T-helper 2 cell (primary cell): Measurements from ENCODE around the gene AP3S2.
"Not testable (repeated sequence)": the region's sequence is repeated elsewhere in the genome, so short reads cannot be mapped to it uniquely, and the experiment has no call there.

Experiments
- DNase-seq, 5 experiments: peaks; one replicate each; pipeline versions ENCODE4 v3.0.0 to v3.0.0-alpha.2; 2012 to 2022

Gene AP3S2

DNA sequence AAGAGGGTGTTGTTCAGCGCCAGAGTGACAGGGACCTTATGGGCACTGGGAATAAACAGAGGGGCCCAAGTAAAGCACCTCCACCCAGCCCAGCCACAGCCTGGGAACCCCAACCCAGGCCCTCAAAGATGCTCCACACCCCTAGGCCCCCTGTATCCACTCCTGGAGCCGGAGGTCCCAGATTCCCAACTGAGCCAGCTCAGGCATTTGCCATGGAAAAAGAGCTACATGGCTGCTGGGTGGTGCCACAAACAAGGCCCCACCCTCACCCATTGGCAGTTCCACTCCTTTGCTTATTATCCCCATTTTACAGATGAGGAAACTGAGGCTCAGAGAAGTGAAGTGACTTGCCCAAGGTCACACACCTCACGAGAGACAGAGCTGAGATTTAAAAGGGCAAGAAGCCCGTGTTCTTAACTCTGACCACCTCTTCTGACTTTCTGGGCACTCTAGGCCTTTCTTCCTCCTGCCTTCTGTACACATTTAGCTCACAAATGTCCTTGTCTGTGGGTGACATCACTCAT lies 96.1 kb downstream of the AP3S2 start:
- no peak for DNase-seq

DNA sequence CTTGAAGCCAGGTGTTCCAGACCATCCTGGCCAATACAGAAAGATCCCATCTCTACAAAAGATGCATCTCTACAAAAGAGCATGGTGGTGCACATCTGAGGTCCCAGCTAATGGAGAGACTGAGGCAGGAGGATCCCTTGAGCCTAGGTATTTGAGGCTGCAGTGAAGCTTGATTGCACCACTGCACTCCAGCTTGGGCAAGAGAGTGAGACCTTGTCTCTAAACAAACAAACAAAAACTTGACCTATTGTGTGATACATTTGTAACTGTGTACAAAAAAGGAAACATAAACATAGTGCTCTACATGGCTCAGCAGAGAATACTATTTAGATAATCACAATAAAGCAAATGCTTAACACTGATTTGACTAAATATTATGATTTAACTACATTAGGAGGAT lies 97.8 kb downstream of the AP3S2 start:
- no peak for DNase-seq

DNA sequence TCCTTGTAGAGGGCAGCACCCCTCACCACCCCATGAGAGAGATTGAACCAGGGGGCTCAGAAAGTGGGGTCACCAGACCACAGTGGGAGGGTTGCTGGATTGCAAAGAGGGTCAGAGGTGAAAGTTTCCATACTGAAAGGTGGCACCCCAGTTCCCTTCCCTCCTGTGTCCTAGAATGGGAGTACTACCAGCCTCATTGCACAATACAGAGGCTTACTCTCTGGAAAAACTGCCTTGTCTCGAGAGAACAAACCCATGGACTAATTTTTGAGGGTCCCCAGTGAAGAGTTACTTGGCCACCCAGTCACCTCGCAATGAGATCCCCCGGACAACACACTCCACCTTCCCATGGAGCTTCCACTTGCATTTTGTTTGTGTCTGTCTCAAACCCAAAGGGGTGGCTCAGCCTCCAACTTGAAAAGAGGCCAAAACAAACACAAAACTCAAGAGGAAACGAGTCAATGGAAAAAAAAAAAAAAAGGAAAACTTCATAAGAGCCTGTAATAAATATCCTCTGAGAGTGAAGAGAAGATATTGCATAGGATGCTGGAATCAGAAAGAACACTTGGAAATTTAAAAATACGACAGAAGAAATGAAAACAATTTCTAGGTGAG lies 99.1 kb downstream of the AP3S2 start:
- DNase-seq: no peak

DNA sequence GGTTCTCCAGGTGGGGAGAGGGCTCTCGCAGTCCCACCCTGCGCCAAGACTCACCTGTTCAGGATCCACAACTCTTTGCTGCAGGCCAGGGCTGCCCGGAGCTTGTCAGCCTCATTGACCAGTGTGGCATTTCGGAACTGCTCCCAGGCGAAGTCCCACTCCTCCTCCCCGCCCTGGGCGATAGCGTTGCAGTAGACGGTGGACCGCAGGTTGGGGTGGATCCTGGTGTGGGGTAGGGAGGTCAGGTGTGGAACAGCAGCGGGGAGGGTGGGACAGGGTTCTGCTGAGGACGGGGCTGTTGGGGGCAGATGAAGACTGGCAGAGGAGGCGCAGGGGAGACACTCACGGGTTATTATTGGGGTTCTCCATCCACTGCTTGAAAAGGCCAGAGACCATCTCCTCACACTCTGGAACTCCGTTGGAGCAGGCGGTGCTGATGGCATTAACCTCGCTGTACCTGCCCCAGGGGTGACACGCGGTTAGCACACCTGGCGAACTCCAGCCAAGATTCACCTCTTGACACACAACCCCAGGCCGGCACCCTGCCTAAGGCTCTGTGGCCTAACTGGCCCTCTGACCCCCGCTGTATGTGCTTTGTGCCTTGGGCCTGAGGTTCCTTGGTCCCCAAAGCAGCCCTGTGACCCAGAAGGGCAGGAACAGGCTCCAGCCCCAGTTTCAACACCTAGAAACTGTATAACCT lies 101.5 kb downstream of the AP3S2 start:
- no peak for DNase-seq

DNA sequence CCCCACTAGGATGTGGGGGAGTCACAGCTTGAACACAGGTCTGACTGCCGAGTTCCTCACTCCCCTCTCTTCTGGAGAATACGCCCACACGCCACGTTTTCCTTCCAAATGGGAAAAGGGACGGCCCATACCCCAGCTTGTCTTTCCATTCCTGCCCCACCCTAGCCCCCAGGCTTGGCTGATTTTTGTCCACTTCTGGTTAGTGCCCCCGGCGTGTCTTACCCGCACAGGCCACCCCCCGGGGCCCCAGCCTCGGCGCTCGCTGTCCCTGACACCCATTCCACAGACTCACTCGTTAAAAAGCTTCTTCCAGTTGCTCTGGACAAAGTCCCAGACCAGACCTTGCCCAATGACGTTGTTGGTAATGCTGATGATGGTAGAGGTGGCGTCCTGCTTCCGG lies 103.1 kb downstream of the AP3S2 start:
- no peak for DNase-seq

DNA sequence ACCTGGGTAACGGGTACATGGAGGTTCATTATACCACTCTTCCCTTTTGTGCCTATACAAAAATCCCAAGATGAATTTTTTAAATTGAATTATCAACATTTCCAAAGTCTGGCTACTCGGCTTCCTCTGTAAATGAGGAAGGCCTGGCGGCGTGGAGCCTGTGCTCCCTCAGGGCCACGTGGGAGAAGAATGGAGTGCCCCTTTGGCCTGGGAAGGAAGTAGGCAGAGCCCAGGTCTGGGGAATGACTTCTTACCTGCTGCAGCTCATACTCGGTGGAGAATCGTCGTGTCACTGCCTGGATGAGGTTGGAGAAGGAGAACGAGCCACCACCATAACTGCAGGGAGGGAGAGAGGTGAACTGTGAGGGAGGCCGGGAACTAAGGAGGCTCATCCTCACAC lies 103.6 kb downstream of the AP3S2 start:
- no peak for DNase-seq

DNA sequence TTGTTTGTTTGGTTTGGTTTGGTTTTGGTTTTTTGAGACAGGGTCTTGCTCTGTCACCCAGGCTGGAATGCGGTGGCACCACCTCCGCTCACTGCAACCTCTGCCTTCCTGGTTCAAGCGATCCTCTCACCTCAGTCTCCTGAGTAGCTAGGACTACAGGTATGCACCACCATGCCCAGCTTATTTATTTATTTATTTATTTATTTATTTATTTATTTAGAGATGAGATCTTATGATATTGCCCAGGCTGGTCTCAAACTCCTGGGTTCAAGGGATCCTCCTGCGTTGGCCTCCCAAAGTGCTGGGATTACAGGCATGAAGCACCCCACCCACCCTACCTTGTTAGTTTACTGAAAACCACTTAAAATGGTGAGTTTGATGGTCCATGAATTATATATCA lies 105.2 kb downstream of the AP3S2 start:
- DNase-seq: not testable (repeated sequence)

DNA sequence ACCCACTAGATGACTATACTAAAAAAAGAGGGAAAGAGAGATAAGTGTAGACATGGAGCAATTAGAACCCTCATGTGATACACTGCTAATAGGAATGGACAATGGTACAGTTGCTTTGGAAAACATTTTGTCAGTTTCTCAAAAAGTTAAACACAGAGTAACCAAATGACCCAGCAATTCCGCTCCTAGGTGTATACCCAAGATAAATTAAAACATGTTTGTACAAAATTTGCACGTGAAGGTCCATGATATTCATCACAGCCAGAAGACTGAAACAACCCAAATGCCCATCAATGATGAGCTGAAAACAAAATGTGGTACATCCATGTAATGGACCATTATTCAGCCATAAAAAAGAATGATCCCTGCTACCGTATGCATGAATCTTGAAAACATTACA lies 105.8 kb downstream of the AP3S2 start:
- no peak for DNase-seq

DNA sequence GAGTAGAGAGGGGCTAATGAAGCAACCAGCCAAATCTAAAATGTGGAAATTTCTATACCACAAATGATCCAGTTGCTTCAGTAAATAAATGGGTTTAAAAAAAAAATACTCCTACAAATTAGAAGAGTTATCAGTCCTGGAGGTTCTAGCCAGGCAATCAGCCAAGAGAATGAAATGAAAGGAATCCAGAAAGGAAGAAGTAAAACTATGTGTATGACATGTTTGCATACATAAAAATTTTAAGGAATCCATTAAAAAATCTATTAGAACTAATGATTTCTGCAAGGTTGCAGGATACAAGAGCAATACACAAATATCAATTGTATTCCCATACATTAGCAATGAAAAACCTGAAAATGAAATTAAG lies 108.0 kb downstream of the AP3S2 start:
- no peak for DNase-seq

DNA sequence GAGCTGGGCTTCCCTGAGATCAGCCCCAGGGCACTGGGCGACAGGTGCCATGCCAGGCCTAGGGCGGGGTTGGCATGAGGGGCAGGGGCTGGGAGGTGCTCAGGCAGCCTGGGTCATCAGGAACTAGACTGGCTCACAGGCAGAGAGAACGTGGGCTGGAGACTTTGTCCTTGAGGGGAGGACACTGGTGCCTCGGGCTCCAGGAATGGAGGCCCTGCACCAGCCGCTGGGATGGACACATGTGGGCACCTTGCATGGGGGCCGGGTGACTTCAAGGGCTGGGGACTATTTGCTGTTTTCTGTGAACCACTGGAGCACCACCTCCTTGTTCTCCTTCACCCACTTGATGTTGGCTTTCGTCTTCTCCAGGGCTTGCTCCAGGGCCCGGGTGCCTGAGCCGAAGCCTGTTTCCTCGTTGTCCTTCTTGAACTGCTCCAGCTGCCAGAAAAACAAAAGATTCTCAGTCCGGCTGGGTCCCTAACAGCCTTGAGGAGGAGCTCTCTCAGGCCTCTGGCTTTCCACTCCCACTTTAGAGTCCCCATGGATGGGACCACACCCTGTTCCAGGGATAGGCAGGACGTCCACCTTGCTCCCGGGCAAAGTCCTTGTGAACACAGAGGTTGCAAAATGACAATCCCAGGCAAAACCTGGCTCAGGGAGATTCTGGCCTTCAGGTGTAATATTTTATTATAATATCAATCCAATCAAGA lies 108.6 kb downstream of the AP3S2 start:
- DNase-seq: no peak

DNA sequence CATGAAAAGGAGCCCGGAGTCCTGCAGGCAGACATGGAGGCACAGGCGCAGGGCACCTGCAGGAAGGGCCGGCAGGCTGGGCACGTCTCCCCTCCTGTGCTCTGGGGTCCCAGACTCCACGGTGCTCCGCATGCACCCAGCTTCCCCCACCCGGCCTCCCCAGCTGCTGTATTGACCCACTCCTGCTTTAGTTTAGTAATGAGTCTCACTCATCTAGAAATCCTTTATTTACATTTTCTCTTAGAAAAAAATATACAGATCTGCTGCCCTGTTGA lies 109.2 kb downstream of the AP3S2 start:
- DNase-seq: no peak

DNA sequence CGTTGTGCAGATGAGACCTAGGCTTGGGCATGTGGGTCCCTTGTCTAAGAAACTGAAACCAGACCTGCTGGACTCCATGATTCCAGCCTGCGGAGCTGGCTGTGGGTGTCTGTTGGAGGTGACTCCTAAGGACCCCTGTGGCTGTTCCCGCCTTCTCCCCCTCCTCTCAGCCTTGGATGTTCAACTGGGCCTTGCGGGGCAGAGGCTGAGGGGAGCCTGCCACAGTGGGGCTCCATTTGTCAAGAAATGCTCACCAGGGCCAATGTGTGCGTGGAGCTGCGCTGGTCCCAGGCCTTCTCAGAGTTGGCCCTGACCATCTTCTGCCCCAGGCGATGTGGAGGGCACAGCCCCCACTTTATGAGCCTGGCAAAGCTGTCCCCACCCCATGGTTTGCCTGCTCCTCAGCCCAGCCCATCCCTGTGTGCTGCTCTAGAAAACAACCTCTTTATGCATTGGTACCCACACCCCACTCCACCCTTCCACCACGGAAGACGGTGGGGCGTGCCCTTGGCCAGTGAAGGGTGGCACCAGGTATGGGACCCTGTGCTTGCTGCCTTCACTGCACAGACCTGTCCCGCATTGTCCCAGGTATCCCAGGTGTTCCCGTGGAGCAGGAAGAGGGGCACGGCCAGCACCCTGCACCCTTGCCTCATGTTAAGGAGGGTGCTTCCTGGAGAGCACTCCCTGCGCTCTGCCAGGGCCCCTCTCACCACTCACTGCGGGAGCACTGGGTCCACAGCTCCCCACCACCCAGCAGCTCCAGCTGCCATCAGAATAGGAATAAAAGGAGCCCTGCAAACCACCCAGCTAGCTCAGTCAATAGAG lies 109.7 kb downstream of the AP3S2 start:
- DNase-seq: no peak

DNA sequence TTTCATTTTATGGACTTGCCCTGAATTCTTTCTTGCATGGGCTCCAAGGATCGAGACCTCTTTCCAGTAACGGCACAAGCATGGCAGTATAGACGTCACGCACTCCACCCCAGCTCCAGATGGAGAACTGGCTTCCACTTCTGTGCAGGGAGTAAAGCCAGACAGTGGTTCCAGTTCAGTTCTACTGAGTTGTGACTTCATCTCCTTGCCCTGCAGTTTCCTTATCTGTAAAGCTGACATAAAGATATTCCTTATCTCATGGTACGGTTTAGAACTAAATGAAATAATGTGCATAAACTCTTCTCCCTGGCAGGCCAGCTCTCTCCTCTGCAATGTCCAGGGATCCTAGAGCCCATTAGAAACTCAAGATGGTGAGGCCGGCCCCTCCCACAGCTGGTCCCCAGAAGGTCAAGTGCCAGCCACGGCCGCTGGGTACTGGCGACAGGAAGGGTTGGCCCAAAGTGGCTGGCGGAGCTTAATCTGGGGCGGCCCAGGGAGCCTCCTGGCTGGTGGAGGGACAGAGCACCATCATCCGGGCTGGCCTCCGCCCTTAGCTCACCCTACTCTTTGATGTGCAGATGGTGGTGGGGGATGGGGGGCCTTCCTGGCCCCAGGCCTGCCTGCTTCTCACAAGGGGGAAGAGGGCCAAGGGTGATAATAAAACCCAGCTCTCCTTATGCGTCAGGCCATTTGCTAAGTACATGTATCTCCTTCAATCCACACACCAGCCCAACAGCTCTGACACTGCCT lies 110.5 kb downstream of the AP3S2 start:
- no peak for DNase-seq

DNA sequence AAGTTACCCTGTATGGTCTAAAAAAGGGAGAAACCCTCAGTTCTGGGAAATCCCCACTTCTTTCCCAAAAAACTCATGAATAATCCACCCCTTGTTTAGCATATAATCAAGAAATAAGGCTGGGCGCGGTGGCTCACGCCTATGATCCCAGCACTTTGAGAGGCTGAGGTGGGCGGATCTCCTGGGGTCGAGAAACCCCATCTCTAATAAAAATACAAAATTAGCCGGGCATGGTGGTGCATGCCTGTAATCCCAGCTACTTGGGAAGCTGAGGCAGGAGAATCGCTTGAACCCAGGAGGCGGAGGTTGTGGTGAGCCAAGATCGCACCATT lies 111.2 kb downstream of the AP3S2 start:
- DNase-seq: not testable (repeated sequence)

DNA sequence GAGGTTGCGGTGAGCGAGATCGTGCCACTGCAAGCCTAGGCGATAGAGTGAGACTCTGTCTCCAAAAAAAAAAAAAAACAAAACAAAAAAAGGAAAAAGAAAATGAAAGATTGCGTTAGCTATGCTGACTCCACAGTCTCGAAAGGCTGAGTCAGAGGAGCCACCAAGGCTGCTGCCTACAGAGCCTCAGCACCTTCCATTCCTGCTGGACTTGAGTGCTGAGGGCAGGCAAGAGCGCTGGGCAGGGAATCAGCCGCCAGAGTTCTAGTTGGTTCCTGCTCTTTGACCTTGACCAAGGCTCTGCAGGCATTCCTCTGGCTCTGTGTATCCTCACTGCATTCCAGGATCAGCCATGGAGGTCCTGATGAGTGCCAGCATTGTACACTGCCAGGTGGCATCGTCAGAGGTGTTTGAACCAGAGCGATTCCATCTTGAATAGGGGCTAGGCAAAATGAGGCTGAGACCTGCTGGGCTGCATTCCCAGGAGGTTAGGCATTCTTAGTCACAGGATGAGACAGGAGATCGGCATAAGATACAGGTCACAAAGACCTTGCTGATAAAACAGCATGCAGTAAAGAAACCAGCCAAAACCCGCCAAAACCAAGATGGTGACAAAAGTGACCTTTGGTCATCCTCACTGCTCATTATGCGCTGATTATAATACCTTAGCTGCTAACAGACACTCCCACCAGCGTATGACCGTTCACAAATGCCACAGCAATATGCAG lies 111.7 kb downstream of the AP3S2 start:
- no peak for DNase-seq

DNA sequence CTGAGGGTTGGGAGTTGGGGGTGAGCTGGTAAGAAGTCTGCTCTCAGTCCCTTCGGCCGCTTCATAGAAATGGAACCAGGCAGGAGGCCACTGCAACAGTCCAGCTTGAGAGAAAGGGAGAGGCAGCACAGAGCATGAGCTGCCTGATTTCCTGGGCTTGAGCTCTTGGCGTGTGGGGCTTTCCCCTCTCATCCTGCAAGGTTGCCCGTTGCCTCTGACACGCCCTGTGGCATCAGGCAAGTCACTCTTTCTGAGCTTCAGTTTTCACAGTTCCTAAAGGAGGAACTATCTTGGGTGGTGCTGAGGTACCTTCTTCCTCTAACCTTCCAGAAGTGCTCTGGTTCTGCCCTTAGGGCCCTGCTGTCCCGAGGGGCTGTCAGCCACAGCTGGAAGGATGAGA lies 112.7 kb downstream of the AP3S2 start:
- no peak for DNase-seq

DNA sequence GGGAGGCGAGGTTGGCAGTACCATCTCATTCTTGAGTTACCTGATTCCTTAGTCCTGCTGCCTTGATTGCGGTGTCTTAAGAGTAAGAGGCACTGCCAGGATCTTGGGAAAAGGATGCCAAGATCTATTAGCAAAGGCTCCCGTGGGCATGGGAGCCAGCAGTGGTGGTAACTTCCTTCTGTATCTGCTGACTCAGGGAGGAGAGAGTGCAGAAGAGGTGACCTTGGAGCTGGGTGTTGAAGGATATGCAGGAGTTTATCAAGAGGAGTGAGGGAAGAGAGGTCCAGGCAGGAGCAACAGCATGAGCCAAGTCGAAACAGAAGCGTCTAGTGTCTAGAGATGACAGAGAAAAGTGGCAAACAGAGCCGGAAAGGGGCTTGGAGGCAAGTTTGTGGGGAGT lies 113.2 kb downstream of the AP3S2 start:
- DNase-seq: no peak
